CD4-positive, alpha-beta T cell treated with Interferon gamma for 1 hour (primary cell): ENCODE measurements around the gene DONSON.
"Not testable (repeated sequence)": the region's sequence is repeated elsewhere in the genome, so short reads cannot be mapped to it uniquely, and the experiment has no call there.

ENCODE experiments used
- DNase-seq: peaks from one replicate; pipeline ENCODE4 v3.0.0-alpha.2; 2020

The DONSON gene, protein sequence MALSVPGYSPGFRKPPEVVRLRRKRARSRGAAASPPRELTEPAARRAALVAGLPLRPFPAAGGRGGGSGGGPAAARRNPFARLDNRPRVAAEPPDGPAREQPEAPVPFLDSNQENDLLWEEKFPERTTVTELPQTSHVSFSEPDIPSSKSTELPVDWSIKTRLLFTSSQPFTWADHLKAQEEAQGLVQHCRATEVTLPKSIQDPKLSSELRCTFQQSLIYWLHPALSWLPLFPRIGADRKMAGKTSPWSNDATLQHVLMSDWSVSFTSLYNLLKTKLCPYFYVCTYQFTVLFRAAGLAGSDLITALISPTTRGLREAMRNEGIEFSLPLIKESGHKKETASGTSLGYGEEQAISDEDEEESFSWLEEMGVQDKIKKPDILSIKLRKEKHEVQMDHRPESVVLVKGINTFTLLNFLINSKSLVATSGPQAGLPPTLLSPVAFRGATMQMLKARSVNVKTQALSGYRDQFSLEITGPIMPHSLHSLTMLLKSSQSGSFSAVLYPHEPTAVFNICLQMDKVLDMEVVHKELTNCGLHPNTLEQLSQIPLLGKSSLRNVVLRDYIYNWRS

DNA sequence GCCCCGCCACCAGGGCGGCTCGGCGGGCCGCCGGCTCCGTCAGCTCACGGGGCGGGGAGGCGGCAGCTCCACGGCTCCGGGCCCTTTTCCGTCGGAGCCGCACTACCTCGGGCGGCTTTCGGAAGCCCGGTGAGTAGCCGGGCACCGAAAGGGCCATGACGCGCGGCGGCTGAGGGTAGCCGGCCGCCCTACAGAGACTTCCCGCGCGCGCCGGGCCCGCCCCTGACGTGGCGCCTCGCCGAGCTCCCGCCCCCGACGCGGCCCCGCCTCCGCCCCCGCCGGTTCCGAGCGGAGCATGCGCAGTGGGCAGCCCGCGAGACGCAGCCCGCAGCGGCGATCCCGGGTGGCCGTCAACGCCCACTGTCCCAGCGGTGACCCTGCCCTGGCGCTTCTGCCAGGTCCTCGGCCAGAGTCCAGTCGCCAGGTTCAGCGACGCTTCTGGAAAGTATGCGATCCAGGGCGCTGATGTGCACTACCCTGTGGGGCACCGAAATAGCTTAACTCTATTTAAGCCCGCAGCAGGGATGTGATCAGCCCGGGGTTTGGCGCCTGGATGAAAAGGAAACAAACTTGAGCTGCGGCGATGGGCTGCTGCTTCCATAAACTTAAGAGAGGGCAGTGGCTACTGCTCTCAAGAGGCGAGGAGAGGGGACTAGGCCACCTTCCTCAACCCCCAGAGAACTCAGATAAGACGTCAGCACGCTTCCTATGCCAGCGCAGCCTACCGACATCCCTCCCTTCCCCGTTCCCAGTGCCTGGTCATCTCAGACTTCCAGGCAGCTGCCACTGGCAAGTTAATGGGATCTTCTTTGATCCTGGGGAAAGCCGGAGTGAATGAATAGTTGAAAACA, at the start of gene DONSON:
TSS of gene DONSON (minus strand) at position 200 of the 851 bp plus-strand sequence. CDS start at position 157, 43 bp downstream.
- peak; percentile 84 for DNase-seq

DNA sequence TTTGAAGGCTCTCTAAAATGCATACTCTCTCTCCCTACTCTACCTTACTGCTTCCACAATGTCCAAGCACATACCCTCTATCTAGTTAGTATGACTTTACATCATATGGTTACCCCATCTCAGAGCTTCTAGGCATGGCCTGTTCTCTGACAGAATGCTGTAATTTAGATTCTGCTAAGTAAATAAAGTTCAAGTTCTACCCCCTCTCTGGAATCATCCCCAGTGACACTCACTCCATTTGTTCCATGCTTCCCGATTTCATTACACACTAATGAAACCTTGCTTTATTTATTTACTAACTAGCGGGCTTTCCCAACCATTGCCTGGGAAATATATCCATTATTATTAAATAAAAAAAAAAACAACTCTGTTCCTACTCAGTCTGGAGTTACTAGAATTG, 45.8 kb upstream of the DONSON start:
- no peak for DNase-seq

DNA sequence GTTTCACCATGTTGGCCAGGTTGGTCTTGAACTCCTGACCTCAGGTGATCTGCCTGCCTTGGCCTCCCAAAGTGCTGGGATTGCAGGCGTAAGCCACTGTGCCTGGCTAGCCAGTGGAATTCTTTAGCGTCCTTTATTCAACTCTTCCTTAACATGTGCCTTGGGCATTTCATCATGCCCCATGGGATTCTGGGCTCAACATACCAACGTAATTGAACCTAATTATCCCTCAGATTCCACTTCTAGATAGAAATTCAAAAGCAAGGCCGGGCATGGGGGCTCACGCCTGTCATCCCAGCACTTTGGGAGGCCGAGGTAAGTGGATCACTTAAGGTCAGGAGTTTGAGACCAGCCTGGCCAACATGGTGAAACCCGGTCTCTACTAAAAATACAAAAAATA, 37.7 kb upstream of the DONSON start:
- DNase-seq, result not testable (repeated sequence)

DNA sequence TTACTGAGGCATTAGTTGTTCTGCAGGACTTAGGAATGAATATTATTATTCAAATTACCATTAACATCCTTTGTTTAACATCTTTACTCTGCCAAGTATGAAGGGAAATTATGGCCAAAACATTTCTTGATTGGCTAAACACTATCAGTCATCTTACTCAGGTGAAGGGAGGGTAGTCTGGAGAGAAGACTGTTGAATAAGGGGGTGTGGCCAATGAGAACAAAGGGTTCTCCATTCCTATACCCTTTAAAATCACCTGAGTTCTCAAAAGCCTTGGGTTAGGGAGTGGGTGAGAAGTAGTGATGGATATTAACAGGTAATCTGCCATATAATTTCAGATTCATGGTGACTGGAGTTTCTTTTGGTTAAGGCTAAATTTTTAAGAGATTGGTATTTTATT, 33.8 kb upstream of the DONSON start:
- no peak for DNase-seq

DNA sequence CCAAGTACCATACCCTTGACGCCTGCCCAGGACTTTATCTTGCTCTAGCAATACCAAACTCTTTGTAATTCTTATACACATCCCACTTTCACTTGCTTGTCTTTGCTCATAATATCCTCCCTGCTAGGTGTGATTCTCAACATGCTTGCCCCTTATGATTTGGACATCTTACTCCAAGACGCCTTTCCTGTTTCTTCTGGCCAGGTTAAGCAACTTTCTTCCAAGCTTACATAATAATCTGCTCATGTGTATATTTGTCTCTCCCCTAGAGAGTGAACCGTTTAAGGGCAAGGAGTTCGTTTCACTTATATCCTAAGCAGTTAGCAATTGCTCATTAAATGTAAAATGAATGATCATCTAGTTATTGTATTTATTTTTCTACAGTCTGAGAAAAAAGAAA, 31.2 kb upstream of the DONSON start:
- DNase-seq, result no peak

DNA sequence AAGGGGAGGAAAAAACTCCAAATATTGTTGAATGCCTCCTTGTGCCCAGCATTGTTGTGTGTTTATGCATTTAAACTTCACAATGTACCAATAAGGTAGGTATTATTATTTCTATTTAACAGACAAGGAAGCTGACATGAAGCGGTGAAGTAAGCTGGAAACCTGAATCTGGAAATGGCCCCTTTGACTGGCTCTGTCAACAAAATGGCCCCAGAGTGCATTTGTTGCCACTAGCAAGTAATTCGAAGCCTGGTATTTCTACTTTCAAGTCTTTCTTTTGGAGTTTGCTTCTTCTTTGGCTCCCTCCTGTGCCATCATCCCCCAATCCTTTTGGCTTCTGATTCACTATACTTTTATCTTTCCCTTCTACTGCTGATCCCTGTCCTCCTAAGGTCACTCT, 29.9 kb upstream of the DONSON start:
- DNase-seq, result no peak

DNA sequence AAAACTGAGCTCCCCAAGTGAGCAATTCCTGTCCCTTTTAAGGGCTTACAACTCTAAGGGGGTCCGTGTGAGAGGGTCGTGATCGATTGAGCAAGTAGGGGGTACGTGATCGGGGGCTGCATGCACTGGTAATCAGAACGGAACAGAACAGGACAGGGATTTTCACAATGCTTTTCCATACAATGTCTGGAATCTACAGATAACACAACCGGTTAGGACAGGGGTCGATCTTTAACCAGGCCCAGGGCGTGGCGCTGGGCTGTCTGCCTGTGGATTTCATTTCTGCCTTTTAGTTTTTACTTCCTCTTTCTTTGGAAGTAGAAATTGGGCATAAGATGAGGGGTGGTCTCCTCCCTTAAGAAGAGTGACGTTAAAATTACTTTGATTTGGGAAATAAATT, 29.1 kb upstream of the DONSON start:
- DNase-seq, result not testable (repeated sequence)

DNA sequence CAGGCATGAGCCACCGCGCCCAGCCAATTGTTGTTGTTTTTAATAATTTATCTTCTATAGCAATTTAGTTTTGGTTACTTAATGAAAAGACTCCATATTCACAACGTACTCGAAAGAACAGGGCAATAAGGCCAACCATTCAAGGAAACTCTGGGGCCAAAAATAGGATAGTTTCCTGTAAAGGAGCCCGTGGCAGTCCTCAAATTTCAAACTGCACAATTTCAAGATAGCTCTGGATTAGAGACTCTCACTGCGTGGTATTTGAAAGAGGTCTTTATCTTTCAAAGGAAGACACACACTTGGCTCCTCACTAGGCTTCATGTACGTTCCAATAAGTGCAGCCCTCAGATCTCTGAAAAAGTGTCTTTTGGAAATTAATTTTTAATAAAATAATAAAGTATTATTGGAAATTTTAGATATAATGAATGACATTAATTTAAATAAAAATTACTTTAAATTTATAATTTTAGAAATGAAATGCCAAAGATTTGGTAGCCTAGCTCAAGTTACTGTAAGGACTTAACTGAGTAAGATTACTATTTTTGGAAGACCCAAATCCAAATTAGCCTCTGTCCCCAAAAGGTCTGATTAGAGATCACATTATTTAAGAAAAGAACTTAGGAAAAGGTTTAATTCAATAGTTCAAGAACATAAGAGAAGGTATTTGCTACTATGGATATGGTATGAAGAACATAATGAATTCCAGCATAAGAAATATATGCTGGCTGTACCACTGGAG, 22.7 kb upstream of the DONSON start:
- DNase-seq, result no peak

DNA sequence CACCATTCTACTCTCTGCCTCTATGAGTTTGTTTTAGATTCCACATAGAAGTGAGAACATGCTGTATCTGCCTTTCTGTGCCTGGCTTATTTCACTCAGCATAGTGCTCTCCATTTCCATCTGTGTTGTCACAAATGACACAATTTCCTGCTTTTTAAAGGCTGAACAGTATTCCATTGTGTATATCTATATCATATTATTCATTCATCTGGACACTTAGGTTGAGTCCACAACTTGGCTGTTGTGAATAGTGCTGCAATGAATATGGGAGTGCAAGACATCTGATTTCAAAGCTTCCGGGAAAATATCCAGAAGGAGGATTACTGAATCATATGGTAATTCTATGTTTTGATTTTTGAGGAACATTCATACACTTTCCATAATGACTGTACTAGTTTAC, 20.1 kb upstream of the DONSON start:
- DNase-seq, result no peak

DNA sequence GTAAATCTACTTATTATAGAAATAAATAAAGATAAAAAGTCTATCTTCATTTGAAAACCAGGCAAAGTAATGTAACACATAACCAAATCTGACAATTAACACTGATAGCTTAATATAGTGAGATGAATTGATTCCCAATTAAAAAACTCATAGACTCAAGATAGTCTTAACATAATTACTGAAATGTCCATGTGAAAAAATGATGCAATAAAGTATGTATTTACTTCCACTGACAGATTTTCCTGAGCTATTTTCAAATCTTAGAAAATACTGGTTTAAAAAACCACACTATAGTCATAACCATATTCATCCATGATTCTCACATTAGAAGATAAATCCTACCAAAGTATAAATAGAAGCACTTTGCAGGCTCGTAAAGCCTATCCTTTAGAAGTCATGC, 9.6 kb upstream of the DONSON start:
- DNase-seq, result no peak

DNA sequence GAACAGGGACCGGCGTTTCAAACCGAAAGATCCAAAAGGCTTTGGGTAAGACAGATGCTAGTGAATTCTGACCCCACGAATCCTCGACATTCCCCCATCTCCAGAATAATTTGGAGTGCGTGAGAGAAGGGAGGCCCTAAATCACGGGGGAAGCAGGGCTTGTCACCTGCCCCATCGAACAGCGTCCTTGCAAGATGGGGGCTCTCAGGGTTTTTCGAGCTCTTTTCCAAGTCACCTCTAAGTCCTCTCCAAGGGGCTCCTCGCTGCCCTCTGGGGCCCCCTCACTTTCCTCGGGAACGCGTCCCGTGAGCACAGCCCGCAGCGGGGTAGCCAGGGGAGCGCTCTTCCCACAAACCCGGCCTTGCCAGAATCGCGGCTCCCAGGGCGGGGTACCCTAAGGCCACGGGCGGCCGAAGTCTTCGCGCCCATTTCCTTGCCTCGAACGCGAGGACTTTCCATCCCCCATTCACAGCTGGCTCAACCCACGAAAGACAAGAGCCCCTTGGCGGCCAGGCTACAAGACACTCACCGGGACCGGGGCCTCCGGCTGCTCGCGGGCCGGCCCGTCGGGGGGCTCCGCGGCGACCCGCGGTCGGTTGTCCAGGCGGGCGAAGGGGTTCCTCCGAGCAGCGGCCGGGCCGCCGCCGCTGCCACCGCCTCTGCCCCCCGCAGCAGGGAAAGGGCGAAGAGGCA, 546 bp downstream of the DONSON start:
- DNase-seq, result peak; percentile 6

DNA sequence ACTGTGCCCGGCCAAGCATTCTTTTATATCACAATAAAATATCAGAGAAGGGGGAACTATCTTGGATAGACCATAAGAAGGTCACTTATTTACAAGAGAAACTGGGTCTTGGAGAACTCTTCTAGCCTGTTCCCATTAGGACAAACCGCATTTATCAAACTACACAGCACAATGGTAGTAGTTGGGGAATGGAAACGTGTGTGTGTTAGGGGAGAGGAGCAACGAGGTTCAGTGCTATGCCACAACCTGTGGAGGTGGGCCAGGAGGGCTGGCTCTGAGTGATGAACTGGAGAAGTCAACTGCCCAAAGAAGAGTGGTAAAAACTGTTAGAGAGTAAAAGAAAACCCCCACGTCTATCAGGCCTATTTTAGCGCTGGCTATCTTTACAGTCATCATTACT, 1.6 kb downstream of the DONSON start:
- no peak for DNase-seq

DNA sequence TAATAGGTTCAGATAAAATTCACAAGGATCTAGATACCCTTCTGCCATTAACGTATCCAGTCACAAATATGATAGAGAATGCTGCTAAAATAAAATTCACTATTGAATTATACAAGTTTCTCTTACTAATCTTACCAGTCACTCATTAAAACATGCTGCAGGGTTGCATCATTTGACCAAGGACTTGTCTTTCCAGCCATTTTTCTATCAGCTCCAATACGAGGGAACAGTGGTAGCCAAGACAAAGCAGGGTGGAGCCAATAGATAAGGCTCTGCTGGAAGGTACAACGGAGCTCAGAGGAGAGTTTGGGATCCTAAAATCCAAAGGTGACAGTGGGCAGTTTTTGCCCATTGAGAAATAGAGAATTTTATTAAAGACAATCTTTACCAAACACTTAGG, 4.0 kb downstream of the DONSON start:
- no peak for DNase-seq

DNA sequence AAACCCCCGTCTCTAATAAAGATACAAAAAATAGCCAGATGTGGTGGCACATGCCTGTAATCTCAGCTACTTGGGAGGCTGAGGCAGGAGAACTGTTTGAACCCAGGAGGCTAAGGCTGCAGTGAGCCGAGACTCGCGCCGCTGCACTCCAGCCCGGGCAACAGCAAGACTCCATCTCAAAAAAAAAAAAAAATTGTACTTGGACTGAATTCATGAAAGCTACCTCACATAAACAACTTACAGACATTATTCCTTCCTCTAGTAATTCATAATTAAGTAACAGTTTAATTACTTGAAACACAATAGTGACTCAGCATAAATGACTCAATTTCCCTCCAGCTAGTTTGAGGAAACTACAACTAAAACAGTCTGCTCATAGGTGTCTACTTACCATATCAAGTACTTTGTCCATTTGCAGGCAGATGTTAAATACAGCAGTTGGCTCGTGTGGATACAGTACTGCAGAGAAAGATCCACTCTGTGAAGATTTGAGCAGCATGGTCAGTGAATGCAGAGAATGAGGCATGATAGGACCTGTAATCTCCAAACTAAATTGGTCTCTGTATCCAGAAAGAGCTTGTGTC, 9.4 kb downstream of the DONSON start:
- no peak for DNase-seq

DNA sequence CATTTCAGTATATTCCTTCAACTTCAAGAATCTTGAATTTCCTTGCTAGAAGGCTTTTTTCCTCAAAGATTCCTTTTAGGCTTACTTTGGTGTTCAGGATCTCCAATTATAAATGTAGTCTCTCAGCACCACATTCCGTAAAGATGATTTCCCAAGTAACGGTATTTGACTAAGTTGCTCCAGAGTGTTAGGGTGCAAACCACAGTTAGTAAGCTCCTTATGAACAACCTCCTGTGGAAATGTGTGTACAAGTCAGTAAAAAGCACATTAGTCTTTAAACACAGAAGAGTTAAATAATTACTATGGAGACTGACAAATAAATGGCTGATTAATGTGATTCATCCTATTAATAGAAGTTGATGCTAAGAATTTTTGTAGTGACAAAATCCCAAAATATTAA, 10.3 kb downstream of the DONSON start:
- no peak for DNase-seq

DNA sequence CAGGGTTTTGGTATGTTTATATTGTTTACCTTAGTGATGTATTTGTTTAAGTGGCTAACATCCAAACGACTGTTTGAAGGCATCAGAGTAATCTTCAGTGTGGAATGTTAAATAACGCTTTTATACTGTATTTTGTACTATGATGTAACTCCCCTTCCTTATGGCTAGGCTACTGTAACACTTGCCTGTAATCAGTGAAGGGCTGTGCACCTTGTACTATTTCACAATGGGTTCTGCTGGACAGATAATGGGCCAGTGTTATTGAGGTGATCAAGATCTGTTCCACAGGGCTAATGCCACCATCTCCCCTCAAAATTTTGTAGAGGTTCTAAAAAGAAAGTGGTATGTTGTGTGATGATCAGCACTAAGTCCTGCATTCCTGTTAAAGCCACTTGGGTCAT, 11.7 kb downstream of the DONSON start:
- not testable (repeated sequence) for DNase-seq

DNA sequence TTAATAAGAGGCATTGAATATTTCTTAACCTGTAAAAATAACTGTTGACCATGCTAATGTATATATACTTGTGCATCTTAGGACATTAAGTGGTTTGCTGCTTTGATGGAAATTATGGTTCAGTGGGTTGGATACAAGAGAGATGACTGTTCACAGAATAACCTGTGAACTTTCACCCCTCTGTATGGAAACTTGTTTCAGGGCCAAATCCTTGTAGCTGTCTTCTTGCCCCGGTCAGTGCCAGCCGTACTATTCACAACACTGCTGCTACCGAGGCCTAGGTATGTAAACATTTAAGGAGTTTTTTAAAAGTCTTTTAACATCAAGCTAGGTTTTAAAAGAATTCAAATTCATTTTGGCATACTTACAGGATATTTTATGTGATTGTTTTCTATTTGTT, 16.1 kb downstream of the DONSON start:
- DNase-seq, result no peak

DNA sequence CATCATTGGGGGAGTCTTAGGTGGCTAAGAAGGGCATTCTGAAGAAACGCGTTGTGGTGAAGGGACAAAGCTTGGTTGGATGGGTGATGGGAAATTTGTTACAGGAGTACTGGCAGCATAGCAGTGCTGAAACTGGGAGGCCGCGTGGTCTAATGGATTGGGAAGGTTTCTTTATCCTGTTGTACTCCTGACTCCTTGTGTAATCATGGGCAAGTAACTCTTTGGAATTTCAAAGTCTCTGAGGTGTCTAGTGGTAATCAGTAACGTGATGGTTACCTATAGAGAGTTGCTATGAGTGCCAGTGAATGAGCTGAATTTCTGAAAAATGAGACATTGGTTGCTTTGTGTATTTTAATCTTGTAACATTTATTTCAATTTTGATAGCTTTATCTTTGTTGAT, 18.5 kb downstream of the DONSON start:
- DNase-seq, result no peak

DNA sequence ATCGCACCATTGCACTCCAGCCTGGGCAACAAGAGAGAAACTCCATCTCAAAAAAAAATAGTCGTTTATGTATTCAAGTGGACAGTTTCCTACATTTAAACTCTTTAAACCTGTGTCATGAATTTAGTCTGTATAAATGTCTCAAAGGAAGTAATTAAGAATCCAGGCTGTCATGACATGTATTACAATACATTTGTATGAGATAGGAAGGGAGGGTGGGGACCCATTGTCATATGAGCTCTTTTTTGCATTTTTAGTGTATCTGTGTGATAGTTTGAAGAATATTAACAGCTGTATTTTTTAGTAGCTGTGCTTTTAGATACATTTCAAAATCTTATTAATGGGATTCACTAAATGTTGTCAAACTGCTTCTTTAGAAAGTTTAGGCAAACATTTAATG, 20.0 kb downstream of the DONSON start:
- DNase-seq, result no peak

DNA sequence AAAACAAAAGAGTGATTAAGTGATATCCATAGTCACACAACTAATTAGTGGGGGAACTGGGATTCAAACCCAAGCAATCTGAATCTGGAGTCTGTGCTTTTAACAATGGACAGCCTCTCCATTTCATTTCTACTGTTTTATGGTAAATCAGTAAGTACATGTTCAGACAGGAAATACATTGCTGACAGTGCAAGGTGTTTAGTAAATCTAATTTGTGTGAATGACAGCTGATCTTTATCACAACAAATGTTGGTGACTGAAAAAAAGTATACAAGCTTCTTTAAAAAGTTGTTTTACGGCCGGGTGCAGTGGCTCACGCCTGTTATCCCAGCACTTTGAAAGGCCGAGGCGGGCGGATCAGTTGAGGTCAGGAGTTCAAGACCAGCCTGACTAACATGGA, 20.6 kb downstream of the DONSON start:
- DNase-seq, result no peak

DNA sequence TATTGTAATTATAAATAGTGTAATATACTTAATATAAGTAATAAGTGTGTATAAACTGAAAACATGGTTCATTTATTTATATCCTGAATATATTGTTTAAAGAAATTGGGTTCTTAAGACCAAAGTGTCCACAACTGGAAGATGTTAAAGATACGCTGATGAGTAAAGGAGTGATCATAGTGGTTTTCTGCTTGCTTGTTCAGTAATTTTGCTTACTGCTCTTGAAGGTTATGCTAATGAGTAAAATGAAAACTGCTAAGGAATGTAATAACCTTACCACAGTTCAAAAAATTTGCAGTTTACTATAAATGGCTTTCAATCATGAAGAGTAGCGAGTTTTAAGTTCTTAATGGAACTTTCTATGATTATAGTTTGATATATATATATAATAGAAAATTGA, 22.0 kb downstream of the DONSON start:
- no peak for DNase-seq

DNA sequence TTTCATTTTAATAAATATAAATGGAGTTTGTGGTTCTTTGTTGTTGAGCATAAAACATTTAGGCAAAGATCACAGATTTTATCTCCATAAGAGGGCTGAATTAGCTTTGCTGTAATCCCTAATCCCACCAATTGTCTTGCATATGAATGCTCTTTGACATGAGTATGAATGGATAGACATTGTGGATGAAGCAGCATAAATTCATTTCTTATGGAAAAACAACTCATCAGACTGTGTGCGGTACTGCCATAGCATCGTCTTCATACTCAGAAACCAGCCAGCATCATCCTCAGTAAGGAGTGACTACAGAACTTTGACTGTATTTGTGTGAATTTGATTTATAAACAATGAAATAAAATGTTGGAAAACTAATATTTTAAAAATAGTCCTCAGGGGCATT, 26.1 kb downstream of the DONSON start:
- DNase-seq, result no peak
